ENCODE measurements around the gene TEX28.
"Not testable (repeated sequence)": the region's sequence is repeated elsewhere in the genome, so short reads cannot be mapped to it uniquely, and the experiment has no call there.

Gene TEX28

GRCh38 chrX:154310616-154311536, 16.0 kb upstream of the TEX28 start:
- no peak for DNase-seq

DNA sequence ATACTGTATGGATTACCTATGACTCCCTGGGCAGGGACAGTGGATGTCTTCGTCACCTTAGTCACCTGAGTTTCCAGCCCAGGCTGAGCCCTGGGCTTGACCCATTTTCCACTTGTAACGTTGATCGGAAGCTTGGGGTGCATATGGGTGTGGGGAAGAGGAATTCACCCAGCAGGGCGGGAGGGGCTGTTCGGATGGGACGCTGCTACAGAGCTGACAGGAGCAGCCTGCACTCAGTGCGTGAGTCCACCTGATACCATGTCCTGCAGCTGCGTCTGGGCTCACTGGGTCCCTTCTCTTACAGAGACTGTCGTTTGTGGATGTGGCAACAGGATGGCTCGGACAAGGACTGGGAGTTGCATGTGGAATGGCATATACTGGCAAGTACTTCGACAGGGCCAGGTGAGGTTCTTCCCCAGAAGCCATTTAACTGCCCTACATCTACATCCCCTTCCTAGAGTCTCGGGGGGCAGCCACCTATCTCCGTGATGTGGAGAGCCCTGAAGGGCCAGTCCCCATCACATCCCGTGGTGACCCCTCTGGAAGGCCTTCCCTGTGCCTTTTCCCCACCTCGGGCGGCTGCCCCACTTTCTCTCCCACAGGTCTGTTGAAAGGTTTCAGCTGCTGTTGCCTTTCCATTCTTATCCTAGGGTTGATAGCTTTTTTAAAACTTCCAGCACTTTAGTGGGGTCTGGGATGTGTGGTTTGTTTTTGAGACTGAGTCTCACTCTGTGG, 14.3 kb upstream of the TEX28 start:
- DNase-seq: no peak

DNA sequence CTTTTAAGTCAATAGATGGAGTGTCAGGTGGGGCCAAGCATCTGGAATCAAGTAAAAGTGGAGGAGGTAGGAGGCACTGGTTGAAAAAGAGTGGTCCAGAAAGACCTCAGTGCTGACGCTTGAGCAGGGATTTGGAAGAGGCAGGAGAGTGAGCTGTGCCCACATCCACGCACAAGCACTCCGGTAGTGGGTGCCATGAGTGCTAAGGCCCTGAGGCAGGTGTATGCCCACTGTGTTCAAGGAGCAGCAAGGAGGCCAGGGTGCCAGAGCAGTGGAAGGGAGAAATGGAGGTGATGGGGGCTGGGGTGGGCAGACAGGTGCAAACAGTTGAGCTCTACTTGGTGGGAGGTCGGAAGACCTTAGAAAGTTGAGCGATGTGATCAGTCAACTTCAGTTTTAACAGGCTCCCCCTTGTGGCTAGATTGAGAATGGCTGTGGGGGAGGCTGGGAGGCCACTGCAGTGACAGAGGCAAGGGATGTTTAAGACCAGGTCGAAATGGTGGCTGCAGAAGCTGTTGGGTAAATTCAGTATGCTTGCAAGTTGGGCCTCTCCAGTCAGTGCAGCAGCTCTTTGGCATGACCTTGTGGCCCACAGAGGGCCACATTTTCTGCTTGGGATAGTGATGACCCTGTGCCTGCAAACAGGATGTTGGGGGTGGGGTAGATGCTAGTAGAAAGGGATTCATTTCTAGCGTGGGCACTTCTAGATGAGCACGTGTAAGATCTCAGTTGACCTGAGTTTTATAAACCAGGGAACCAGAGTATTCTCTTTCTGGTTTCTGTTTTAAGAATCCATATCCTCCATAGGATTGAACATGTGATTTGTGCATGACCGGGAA, 13.4 kb upstream of the TEX28 start:
- DNase-seq: peak; percentile 11

DNA sequence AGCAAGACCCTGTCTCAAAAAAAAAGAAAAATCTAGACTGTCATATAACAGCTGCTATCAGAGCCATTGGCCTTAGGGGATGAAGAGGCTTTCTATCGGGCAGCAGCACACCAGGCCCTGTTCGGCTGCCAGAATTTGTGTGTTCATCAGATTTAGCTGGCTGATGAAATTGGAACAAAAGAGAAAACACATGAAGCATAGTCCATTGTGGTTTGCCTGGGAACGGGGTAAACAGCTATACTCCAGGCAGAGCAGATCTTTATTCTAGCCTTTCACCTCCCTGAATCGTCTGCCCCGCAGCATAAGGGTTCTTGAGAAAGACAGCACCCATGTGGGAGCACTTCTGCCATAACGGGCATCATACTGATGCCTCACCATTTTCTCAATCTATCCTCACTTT, 12.3 kb upstream of the TEX28 start:
- no peak for DNase-seq

DNA sequence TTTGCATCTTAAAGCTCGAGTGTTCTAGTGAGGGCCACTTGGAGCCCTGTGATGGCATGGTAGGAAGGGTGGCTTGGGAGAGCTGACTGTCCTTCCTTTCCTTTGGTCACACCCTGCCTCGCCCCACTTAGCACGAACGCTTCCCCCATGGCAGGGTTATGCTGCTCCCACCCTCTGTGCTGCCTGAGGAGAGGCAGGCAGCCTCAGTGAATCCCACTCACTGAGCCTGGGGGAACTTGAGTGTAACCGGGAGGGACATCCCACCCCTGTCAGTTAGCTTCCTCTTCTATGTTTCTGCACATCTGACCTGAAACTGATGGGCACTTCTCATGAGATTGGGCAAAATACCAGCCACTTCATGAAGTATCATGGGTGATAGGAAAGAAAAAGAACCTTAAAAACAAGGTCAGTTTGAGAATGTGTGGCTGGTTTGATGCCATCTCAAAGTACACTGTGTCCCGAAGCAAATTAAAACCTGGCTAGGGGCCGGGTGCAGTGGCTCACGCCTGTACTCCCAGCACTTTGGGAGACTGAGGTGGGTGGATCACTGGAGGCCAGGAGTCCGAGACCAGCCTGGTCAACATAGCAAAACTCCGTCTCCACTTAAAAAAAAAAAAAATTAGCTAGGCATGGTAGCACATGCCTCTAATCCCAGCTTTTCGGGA, 10.7 kb upstream of the TEX28 start:
- DNase-seq: no peak

GRCh38 chrX:154304846-154305245, 9.9 kb upstream of the TEX28 start:
- no peak for DNase-seq

DNA sequence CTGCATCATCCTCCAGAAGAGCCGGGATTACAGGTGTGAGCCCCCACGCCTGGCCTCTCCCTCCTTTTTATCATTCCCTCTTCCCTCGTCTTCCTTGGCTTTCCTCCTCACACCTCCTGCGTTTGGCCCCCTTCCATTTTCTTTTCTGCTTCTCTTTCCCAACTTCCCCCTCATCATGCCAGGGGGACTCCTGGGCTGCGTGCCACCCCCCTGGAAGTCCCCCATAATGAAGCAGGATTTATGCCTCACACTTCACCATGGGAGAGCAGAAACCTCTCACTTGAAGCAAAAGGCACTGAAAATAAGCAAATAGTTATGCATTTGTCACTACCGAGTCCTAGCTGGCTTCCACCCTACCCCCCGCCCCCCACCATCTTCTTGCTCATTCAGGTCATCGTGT, 8.6 kb upstream of the TEX28 start:
- DNase-seq: no peak

DNA sequence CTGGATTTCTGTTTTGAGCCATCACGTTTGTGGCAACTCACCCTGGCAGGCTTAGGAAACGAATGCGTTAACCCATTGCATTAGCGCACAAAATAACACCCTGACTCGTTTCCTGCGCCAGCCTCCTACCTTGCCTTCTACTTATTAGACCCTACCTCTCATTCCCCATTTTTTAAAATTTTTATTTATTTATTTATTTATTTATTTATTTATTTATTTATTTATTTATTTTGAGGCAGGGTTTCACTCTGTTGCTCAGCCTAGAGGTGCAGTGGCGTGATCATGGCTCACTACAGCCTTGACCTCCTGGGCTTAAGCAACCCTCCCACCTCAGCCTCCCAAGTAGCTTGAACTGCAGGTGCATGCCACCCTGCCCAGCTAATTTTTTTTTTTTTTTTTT, 8.1 kb upstream of the TEX28 start:
- not testable (repeated sequence) for DNase-seq

DNA sequence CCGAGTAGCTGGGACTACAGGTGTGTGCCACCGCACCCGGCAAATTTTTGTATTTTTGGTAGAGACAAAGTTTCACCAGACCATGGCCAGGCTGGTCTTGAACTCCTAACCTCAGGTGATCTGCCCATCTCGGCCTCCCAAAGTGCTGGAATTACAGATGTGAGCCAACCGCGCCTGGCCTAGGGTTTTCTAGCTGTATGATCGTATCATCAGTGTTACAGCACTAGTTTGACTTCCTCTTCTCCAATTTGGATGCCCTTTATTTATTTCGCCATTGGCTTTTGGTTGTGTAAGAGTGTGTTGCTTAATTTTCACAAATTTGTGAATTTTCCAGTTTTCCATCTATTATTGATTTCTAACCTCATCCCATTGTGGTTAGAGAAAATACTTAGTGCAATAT, 5.9 kb upstream of the TEX28 start:
- DNase-seq: no peak

DNA sequence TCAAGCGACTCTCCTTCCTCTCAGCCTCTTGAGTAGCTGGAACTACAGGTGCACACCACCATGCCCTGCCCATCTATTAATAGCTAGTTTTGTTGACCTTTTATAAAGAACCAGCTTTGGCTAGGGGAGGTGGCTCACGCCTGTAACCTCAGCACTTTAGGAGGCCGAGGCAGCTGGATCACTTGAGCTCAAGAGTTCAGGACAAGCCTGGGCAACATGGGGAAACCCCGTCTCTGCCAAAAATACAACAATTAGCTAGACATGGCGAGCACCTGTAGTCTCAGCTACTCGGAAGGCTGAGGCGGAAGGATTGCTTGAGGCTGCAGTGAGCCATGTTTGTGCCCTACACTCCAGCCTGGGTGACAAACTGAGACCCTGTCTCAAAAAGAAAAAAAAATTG, 3.4 kb upstream of the TEX28 start:
- DNase-seq: no peak

- DNase-seq: no peak
These were observed 1.8 kb upstream of the TEX28 start for GRCh38 chrX:154296731-154297130.

- DNase-seq: no peak
These were observed 863 bp upstream of the TEX28 start, which contains the start of gene TKTL1 for GRCh38 chrX:154295664-154296310. TKTL1 (plus strand) TSS chrX:154295795; CDS start chrX:154295860, 65 bp downstream.

- DNase-seq: not testable (repeated sequence)
These were observed 8.5 kb downstream of the TEX28 start for GRCh38 chrX:154286406-154286805.

DNA sequence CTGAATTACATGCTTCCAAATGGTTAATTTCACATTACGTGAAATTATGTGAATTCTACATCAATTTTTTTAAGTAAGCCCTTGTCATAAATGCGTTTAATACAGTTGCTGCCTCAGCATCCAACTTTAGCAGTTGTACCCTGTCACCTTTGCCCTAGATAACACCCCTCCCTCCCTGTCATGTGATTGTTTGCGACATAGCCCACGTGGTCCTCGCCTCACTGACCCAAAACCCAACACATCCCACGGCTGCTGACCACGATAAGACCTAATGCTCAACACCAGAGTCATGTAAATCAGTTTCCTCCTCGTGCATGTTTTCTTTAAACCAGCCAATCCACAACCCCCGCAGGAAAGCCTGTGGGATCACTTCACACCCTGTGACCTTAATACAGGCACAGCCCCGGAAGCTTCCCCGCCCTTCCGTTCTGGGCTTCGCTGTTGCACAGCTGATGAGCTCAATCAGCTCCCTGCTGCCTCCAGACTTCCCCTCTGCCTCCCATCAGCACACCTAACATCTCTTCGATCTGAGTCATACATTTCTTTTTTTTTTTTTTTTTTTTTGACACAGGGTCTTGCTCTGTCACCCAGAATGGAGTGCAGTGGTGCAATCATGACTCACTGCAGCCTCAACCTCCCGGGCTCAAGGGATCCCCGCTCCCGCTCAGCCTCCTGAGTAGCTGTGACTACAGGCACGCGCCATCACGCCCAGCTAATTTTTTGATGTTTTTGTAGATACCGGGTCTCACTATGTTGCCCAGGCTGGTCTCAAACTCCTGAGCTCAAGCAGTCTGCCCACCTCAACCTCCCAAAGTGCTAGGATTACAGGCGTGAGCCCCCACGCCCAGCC, 10.2 kb downstream of the TEX28 start:
- not testable (repeated sequence) for DNase-seq

DNA sequence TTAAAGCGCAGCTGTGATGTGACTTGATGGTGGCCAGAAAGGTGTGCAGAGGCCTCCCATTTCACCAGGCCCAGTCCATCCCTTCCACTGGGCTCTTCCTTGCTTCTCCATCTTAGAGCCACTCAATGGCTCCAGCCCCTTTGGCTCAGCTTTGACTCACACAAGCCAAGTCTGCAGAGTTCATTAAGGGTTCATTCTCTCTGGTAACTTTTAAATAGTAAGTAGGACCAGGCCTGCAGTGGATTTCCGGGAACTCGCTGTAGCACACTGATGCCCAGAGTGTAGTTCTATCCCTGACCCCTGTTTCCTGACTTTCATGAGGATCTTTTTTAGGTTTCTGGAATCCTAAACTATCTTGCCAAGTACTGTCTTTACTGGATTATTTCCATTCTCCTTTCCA, 25.7 kb downstream of the TEX28 start:
- DNase-seq: not testable (repeated sequence)

DNA sequence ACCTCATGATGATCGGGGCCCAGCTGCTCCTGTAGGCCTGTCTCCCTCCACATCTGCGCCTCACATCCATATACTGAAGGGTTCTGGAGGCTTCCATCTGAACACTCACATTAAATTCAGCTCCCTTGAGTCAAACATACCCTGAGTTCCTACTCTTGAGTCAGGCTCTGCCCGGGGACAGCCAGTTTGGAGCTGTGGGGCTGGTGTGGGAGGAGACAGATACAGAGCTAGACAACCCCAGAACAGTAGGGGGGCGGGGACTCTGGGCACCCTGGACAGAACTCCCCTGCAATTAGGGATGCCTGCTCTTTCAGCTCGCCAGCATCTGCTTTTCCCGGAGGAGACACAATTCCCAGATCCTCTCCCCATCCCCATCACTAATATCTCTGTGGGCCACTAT, 31.9 kb downstream of the TEX28 start:
- DNase-seq: not testable (repeated sequence)

- DNase-seq: not testable (repeated sequence)
These were observed 36.2 kb downstream of the TEX28 start for GRCh38 chrX:154258711-154259110.

DNA sequence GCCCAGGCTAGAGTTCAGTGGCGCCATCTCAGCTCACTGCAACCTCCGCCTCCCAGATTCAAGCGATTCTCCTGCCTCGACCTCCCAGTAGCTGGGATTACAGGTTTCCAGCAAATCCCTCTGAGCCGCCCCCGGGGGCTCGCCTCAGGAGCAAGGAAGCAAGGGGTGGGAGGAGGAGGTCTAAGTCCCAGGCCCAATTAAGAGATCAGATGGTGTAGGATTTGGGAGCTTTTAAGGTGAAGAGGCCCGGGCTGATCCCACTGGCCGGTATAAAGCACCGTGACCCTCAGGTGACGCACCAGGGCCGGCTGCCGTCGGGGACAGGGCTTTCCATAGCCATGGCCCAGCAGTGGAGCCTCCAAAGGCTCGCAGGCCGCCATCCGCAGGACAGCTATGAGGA, 37.6 kb downstream of the TEX28 start, which contains the start of gene OPN1MW3:
OPN1MW3 (plus strand) TSS at position 301 of the 400 bp plus-strand sequence; CDS start at position 339, 38 bp downstream.
- DNase-seq: not testable (repeated sequence)

DNA sequence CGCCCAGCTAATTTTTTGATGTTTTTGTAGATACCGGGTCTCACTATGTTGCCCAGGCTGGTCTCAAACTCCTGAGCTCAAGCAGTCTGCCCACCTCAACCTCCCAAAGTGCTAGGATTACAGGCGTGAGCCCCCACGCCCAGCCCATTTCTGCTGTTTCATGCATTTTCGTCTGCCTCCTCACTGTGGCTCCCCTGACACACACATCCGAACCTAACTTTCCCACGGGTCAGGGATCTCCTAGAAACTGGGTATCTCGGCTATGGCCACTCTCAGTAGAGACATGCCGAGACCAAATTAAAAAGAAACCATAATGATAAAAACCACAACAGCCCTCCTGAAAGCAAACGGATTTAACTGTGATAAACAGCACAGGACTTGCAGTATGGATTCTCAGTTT, 46.8 kb downstream of the TEX28 start:
- not testable (repeated sequence) for DNase-seq

DNA sequence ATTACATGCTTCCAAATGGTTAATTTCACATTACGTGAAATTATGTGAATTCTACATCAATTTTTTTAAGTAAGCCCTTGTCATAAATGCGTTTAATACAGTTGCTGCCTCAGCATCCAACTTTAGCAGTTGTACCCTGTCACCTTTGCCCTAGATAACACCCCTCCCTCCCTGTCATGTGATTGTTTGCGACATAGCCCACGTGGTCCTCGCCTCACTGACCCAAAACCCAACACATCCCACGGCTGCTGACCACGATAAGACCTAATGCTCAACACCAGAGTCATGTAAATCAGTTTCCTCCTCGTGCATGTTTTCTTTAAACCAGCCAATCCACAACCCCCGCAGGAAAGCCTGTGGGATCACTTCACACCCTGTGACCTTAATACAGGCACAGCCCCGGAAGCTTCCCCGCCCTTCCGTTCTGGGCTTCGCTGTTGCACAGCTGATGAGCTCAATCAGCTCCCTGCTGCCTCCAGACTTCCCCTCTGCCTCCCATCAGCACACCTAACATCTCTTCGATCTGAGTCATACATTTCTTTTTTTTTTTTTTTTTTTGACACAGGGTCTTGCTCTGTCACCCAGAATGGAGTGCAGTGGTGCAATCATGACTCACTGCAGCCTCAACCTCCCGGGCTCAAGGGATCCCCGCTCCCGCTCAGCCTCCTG, 47.4 kb downstream of the TEX28 start:
- not testable (repeated sequence) for DNase-seq

Data from NCI-H1436 (cell line).